ENCODE measurements around the gene CDH2.

CDH2 gene

DNA sequence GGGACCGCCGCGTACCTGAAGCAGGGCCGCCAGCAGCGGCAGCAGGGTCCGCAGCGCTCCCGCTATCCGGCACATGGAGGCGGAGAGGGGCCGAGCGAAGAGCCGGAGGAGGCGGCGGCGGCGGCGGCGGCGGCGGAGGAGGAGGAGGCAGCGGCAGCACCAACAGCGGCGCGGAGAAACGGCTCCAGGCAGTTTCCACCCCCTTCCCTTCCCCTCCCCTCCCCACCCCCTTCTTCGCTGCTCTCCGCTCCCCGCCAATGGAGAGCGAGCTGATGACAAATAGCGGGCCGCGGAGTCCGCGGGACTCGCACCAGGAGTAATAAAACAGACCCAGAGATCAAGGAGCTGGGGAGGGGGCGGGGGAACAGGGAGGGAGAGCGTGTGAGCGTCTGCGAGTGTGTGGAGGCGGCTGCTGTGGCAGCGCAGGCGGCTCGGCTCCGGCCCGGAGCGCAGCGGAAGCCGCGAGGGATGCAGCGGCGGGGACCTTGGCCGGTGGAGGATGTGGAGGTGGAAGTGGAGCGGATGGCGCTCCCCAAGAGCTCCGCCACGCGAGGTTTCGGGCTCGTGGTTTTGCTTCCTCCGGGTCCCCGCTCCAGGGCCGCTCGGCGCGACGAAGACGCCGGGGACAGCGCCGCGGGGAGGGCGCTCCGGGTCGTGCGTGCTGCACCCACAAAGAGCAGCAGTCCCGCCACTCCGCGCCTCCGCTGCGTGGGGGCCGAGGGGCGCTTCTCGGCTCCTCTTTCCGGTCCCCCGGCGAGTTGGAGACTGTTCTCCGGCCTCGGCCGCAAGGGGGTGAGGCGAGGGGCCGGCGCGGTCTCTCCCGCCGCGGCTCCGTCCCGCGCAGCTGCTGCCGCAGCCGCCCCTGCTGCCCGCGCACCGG lies at the start of gene CDH2:
TSS of gene CDH2 (minus strand) at position 183 of the 880 bp plus-strand sequence. CDS start at position 75, 108 bp downstream.
- no peak for DNase-seq

DNA sequence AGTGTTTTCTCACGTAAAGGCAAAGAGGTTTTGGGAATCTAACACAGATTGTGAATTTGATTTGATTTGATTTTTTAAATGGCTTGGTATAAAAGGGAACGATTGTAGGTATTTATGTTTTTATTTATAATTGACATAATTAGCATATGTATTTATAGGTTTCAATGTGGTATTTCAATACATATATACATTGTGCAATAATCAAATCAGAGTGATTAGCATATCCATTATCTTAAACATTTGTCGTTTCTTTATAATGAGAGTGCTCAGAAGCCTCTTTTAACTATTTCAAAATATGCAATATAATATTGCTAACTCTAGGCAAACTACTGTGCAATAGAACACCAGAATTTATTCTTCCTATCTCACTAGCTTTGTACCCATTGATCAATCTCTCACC lies 35.1 kb upstream of the CDH2 start:
- no peak for DNase-seq

DNA sequence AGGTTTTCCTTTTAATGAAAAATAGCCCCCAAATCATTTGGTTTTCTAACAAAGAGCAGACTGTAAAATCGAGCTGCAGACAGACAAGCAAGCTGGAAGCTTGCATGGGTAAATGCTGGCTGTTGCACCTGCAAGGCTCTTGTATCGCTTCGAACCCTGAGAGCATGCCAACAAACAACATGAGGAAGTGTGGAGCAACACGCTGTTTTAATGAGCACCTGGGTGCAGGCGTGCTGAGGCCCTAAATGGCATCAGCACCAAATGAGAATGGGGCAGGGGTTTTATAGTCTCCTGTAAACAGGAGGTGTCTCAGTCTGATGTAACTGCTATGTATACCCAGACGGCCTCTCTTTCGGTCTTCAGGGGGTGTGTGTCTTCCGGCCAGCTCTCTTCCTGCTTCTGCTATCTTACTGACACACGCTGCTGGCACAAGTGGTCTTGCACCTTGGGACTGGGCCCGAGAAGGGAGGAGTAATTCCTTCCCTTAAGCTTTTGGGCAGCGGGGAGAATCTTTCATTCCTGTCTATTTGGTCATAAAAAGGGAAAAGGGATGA lies 31.9 kb upstream of the CDH2 start:
- no peak for DNase-seq

DNA sequence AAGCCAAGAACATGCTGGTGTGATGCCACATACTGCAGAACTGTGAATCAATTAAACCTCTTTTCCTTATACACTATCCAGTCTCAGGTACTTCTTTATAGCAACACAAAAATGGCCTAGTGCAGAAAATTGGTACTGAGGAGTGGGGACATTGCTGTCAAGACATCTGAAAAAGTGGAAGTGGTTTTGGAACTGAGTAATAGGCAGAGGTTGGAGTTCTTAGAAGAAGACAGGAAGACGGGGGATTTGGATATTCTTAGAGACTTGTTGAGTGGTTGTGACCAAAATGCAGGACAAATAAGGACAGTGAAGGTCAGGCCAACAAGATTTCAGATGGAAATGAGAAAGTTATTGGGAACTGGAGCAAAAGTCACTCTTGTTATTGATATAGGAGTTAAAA lies 31.3 kb upstream of the CDH2 start:
- DNase-seq, result no peak

DNA sequence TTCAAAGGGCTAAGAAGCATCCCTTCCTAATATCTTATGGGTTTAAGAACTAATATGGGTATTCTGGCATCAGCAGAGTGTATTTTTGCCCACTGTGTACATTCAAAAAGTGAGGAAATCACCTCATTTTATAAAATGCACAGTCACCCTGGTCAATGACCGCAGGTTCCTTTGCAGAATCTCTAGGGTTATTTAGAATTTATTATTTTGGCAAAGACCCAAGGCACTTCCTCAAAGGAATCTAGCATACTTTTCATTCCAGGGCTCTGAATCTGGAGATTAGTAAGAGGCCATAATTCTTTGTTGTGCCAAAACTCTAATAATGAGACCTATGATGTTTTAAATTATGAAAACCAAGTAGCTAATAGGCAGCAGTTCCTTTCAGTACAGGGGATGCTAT lies 27.2 kb upstream of the CDH2 start:
- DNase-seq, result no peak

DNA sequence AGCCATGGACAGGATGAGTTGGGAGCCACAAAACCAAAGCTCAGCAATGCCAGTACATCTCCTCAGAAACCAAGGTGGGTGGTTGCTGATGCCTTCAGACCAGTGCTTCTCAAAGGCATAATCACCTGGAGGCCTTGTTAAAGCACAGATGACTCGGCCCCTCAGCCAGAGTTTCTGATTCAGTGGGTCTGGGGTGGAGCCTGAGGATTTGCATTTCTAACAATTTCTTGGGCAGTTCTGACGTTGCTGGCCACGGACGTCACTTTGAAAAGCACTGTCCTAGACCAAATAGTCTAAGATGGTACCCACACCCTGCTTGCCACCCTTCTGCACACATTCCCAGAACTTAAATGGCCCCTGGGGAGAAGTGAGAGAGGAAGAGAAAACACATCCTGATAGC lies 24.1 kb upstream of the CDH2 start:
- no peak for DNase-seq

DNA sequence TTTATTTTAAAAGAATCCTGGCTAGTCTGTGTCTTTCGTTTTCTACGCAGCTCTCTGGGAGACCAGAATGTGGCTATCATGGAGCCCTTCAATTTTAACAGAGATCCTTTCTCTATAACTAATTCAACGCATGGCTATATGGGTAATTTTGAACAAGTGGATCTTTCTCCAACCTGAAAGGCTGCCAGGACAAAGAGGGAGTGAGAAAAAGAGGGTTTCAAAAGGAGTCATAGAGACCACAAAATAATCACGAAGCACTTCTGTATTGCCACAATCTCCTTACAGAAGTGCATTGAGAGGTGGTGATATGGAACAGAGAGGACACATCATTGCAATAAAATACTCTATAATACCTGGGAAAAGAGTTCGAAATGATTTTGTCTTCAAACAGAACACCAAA lies 21.7 kb upstream of the CDH2 start:
- no peak for DNase-seq

DNA sequence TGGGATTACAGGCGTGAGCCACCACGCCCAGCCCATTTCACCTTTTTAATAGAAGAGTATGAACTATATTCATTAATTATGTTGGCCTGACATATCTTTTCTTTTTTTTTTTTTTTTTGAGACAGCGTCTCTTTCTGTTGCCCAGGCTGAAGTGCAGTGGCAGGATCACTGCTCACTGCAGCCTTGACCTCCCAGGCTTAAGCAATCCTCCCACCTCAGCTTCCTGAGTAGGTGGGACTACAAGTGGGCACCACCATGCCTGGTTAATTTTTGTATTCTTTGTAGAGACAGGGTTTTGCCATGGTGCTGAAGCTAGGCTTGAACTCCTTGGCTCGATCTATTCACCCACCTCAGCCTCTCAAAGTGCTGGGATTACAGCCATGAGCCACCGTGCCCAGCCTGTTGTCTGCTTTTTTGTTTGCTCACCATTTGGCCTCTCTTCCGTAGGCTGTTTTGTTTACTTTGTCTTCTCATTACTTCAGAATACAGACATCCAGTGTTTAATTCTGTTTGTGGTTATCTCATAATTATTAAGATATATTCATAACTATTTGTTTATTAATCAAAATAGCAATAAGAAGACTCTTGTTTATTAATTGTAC lies 16.3 kb upstream of the CDH2 start:
- DNase-seq, result no peak

DNA sequence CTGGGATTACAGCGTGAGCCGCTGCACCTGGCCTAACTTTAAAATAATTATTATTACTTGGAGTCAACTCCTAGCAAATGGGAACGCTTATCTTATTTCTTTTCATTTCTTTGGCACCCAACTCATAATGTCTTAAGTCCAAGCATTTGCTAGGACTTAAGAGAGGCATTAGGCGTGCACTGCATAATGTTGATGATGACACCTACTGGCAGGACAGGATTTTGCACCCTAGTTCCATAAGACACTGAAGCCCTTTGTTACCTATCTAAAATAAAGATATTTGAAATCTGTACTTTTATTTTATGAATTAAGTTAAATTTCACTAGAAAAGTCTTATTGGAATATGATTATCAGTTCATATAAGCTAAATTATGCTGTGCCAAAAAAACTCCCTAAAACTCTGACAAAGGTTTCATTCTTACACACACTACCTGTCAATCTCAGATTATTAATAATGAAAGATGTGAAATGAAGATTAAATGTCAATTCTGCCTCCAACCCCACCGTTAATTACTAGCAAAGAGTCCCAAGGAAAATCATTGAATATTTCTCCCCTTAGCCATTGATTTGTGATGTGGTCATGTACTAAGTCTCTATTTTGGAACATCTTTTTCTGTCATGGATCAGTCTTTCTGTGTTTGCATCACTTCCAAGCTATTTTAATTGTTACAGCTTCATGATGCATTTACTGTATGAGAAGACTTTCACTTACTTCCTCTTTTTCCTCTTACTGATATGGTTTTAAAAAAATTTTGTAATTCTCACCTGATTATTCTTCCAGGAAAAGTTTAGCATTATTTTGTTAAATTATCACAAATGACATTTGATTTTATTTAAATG lies 12.7 kb upstream of the CDH2 start:
- no peak for DNase-seq

DNA sequence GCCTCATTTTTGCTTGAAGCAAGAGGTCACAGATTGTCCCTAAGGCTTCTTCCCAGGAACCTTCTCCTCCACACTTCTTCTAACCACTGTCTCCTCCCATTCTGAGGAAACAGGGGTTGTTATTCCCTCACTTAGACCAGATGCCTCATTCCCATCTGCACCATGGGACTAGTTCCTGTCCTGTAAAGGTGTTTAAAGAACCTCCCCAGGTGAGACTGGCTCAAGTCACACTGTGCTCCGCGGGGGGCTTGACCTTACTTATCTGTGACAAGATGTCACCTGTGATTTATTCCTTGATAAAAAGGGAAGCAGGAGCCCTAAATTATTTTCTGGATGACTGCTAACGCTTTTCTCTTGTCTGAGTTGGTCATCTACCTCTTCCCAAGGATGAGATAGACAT lies 8.2 kb upstream of the CDH2 start:
- DNase-seq, result no peak

DNA sequence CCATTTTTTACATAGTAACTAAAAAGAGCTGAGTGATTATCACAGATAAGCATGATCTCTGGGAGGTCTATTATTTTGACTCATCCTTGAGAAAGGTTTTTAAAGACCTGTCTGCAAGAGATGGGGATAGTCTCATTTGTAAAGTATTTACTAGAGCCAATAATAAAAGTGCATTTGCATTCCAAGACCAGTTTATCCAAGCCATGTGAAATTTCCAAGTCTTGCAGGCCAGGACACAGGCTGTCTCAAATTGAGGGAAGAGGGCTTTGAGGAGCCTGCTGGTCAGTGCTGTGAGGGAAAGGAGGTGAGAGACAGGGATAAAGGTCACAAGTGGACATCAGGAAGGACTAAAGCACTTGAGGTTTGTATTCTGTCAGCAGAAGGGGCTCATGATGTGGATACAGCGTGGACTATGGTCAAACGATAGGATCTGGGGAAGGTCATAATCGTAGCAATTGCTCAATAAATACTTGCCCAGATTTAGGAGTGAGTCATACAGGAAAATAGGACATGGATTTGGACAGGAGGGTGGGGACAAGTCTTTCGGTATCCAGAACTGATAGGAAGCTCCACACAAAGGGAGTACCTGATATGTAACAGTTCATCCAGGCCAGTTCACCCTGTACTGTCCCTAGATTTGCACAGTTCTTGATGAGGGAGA lies 6.6 kb upstream of the CDH2 start:
- DNase-seq, result no peak

DNA sequence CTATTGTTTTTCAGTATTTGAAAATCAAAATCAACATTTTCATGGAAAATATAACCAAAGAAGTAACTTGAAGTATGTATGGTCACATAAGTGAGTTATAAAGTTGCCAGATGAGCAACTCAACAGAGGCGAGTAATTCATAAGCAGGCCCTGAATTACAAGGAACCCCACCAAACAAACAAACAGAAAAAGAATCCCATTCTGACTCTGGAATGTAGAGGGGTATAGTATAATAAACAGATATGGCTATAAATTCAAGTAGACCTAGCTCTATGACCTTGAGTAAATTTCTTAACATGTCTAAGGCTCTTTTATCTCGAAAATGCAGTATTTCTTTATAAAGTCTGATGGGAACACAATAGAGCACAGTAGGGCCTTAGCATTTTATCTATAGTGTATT lies 4.7 kb upstream of the CDH2 start:
- DNase-seq, result no peak

DNA sequence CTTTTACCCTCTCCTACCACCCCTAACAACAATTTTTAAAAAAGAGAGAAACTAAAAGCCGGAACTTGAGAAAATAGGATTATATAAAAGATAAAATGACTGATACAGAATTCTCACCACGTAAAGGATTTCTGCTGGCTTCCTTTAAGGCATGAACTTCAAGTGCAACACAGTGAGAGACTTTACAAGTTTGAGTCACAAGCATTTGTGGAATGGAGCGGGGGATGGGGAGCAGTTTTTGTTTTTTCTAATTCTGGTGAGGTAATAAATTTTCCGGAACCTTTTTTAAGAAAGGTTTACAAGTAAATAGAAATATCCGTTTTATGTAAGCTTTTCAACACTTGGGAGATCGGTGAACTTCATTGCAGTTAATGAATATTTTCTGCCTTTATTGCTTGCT lies 1.8 kb upstream of the CDH2 start:
- no peak for DNase-seq

DNA sequence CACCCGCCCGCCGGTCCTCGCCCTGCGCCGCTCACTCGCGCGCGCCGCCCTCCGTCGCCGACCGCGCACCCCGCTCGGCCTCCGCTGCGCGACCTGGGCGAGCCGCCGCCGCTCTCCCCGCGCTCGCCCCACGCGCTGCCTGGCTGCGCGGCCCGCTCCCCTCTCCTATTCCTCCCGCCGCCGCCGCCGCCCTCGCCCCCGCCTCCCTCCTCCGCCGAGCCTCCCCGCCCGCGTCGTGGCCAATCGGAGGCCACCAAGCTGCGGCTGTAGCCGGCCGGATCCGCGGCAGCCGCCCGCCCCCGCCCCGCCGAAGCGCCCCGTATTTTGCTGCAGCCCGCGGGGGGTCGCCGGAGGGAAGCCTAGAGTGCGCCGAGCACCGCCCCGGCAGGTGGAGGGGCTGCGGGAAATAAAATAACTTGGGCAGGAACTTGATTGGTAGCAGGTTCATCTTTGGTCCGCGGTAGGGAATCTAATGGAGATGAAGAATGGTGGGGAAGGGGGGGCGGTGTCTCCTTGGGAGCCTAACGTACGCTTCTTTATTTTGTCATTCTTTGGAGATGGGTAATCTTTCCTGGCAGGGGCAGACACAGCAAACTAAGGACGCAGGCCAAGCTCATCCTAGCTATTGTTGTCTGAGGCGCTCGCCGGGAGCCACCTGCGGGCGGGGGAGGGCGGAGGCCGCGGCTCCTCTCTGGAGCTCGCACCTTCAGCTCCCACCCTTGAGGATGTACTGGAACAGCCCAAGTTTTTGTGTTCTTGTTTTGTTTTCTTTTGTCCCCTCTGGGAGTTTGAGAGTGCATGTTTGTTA lies 1.1 kb upstream of the CDH2 start:
- DNase-seq, result no peak

DNA sequence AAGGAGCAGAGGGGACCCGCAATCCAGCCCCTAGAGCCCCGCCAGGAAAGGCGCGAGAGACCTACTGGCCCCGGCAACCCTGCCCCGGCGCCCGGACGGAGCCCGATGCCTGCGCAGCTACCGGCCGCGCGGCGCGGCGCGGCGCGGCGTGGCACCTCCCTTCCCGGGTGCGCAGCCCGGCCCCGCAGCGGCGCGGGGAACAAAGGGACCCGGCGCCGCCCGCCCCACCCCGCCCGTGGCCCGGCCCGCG lies 307 bp downstream of the CDH2 start:
- DNase-seq, result no peak

DNA sequence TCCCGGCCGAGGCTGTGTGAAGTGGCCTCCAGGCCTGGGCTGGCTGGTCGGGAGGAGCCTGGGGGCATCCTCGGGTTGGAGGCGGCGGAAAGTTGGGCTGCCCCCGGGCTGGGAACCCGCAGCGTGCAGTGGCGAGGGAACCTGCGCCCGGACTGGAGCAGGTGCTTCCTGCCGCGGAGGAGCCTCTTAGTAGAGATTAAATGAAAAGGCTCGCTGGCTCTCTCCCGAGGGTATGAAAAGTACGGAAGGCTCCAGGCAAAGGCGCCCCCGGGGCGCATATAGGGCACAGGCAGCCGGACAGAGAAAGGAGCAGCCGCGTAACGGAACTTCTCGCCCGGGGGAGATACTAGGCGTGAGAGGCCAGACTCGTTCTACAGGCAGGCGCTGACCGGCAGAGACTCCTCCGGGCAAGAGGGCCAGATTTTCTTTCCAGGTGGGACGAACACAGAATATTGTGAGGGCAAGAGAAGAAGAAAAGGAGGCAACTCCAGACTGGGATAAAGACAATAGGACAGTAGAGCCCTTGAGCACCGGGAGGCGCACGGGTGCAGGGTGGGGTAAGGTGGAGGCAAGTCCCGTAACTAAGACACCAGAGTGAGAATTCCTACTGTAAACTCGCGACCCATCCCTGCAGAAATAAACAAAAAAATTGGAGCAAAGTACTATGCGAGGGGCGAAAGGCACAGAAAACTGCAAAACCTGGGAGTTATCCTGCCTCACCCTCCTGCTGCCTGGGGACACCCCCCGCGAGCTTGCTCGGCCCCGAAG lies 816 bp downstream of the CDH2 start:
- DNase-seq, result no peak

DNA sequence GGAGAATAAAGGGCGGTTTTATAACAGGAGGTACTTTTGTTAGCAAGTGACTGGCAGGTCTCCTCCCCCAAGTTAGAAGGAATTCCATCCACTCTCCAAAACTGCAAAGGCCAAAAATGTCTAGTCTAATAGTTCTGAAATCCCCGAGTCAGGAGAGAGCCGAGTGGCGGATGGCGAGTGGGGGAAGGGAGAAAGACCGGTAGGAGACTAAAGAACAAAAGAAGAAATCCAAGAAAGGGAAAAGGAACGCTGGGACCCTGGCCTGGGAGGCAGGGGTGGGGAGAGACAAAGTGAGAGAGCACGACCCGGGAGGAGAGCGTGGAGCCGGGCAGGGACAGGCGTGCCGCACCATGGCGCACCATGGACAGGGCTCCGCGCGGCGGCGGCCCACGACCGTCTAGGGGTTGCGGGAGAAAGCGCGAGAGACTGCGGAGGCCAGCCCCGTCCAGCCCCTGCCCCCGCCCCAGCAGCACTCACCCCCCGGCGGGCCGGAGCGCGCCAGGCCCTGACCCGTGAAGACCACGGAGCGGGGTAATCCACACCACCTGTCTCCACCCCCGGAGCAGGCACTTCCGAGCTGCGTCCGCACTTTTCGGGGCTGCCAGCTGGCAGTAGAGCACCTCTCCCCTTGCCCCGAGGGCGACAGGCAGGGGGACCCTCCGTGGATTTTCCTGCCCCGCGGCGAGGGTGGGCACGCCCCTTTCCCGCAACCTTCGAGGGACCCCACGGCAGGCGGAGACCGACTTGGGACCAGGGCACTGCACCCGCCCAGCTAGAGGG lies 1.6 kb downstream of the CDH2 start:
- no peak for DNase-seq

DNA sequence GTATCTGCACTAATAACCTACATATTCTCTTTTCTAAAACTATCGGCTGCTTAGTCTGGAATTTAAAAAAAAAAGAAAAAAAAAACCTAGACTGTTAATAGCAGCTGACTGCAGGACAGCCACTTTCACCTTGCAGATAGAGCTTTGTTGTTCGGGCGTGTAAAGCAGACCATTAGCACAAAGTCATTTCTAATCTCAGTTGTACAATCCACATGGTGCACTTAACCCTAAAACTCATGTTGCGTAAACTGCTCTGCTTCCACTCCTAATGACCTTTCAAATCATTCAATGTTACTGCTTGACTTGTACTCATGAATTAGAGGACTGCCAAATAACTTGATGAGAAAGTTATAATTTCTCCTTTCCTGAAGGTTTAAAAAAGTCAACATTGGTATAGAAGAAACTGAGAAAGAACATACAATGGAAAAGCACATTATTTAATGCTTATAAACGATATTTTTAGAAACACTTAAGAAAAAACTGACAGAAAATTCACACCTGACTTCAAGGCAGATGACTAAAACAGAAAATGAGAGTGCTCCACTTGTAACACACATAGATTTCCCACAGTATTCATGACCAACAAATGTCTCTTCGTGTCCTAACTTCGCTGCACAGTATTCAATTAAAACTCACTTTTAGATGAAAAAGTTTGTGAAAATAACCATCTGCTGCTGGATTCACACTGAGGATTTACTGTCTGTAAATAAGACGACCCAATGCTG lies 2.6 kb downstream of the CDH2 start:
- DNase-seq, result no peak

DNA sequence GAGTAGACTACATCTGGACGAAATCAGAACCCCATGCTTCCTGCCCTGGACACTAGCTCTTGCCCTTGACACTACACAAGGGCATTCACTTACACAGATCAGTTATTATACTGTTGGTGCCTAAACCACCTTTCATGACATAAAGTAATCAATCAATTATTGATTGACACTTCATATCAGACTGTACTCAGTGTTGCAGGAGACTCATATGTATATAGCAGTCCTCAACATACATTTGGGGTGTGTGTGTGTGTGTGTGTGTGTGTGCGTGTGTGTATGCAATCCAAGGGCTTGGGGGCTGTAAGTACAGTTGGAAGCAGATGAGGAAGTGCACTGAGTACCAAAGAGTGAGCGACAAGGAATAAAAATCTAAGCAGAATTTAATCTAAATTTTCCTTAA lies 5.1 kb downstream of the CDH2 start:
- no peak for DNase-seq

DNA sequence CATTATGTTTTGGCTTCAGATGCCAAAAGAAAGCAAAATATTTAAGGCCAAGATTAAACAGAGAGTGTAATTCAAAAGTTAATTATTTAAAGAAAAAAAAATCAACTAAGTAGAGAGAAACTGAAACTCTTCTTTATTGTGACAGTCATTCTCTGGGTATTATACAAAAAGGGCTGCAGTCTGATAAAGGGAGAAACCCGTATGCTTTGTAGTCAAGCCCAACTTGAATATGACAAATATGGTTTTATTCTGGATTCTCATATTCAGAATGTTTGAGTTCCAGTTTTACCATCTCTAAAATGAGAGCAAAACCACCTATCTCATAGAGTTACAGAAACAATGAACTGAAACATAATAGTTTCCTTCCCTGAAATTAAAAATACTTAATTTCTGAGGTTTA lies 8.2 kb downstream of the CDH2 start:
- no peak for DNase-seq

Measured in CD4-positive, alpha-beta T cell treated with Interferon gamma for 1 hour (primary cell).